Heart right ventricle (tissue), 16 donors: Measurements from ENCODE around the gene ZNF674. TPM values are rescaled to one million over a fixed set of nuclear protein-coding genes. Genes with fewer than 3 reads are reported as not detected.
"Not testable (repeated sequence)": the region's sequence is repeated elsewhere in the genome, so short reads cannot be mapped to it uniquely, and the experiment has no call there.

Source experiments
- ATAC-seq, 8 donors: fragments of 200-7000 bp; cut with Tn5 transposase; one replicate each; pipeline ENCODE4 v1.9.1; 2020; ENCODE audit warnings: mild to moderate bottlenecking in 8 of 8, moderate library complexity in 8 of 8, moderate number of reproducible peaks in 1 of 8
- DNase-seq, 2 donors: peaks; one replicate each; pipeline ENCODE4 v3.0.0-alpha.2; 2020
- H3K27ac ChIP-seq, 10 donors: fragments of 200-600 bp; sonication (generic) in 2 of 10; one replicate each; pipeline versions ENCODE4 v1.5.0 to v1.8.0; 2020 to 2022; ENCODE audit warnings: mild to moderate bottlenecking in 3 of 10
- H3K27me3 ChIP-seq, 7 donors: fragments of 200-600 bp; one replicate each; pipeline ENCODE4 v1.8.0; 2021 to 2022; ENCODE audit warnings: mild to moderate bottlenecking in 2 of 7
- H3K36me3 ChIP-seq, 9 donors: fragments of 200-600 bp; sonication (generic) in 1 of 9; one replicate each; pipeline versions ENCODE4 v1.5.0 to v1.8.0; 2020 to 2022; ENCODE audit warnings: mild to moderate bottlenecking in 2 of 9
- H3K4me1 ChIP-seq, 9 donors: fragments of 200-600 bp; sonication (generic) in 1 of 9; one replicate each; pipeline versions ENCODE4 v1.5.0 to v1.8.0; 2020 to 2022; ENCODE audit warnings: mild to moderate bottlenecking in 4 of 9
- H3K4me3 ChIP-seq, 10 donors: fragments of 200-600 bp; sonication (generic) in 2 of 10; one replicate each; pipeline versions ENCODE4 v1.5.0 to v1.8.0; 2020 to 2022; ENCODE audit warnings: mild to moderate bottlenecking in 7 of 10, moderate library complexity in 2 of 10
- H3K9me3 ChIP-seq, 11 donors: fragments of 200-600 bp in 10 of 11; sonication (generic) in 2 of 11; one replicate each; pipeline versions ENCODE4 v1.5.0 to v1.8.0; 2013 to 2022; ENCODE audit warnings: mild to moderate bottlenecking in 2 of 11, control low read depth in 1 of 11, moderate library complexity in 1 of 11
- WGBS, 2 donors: extraction: QIAGEN DNeasy Blood & Tissue Kit; methylation state at CpG; one replicate each; pipeline ENCODE4 v1.1.7; 2013; ENCODE audit warnings: inconsistent platforms in 1 of 2; 5-methylcytosine and 5-hydroxymethylcytosine counted together
- intact Hi-C, 10 donors: fragments of 100-400 bp; cut with DNase I; formaldehyde crosslinking; loops; one replicate each; pipeline versions ENCODE4 v1.11.1 to v1.14.2; 2022
- polyA plus RNA-seq, 2 donors: library from polyadenylated mRNA; stranded (reverse); fragments of 200-250 nt; gene quantifications; one replicate each; pipeline ENCODE4 v1.2.3, GENCODE V29; 2013
- total RNA-seq, 10 donors: library from RNA; stranded (reverse); fragmentation: NEBNext Ultra II Directional in 3 of 10; extraction: Animal tissue kit (Norgen Biotek cat#: 25700) in 3 of 10; gene quantifications; one replicate each; pipeline versions ENCODE4 v1.2.1 to v1.2.4, GENCODE V29; 2021 to 2023
- TF ChIP-seq, protein P1 (sequence below), 9 donors: fragments of 200-600 bp; sonication (generic) in 2 of 9; IDR thresholded peaks; one replicate each; pipeline versions ENCODE4 v1.5.0 to v1.8.0; 2021 to 2022; ENCODE audit warnings: antibody characterized with exemption in 9 of 9, mild to moderate bottlenecking in 5 of 9, moderate library complexity in 1 of 9
- donor health status: Arrhythmogenic right ventricular cardiomyopathy.
- donor health status: ischemic (EF 13 %, LVEDD 7.1; RV severe dilation, severe dysfunction).
- donor health status: healthy with polysubstance abuse.
- donor health status: DM: no; HTN: yes; CAD: no.
- donor health status: DM: no; HTN: no; CAD: no.
- donor health status: ischemic (EF 25% LVEDD 6.9; RV normal size, moderate dysfunction).
- donor health status: ischemic (EF 25% LVEDD 5.7; RV mildly dilated, moderate dysfunction).
- donor health status: healthy.
- donor health status: DM: yes; HTN: yes; CAD: no.
- donor health status: Ischemic cardiomyopathy.
- donor health status: ischemic (EF 35%, LVEDD 5.7; RV mildly dilated, moderate dysfunction).
- donor health status: nonischemic (EF 11% LVEDD 7.7; RV severe dilation, severe dysfunction).
- donor health status: DM: yes; HTN: yes; CAD: no.
- donor health status: PGD.
- donor health status: ischemic (EF 29% LVEDD 5.4; RV normal size, mild dysfunction).
- donor health status: nonischemic (EF 23%, LVEDD 6.1; RV moderate dilation, normal function).

Gene ZNF674
- total and polyA plus RNA-seq, 12 donors, result 0.91 to 4.3 (median 2.5) TPM

DNA sequence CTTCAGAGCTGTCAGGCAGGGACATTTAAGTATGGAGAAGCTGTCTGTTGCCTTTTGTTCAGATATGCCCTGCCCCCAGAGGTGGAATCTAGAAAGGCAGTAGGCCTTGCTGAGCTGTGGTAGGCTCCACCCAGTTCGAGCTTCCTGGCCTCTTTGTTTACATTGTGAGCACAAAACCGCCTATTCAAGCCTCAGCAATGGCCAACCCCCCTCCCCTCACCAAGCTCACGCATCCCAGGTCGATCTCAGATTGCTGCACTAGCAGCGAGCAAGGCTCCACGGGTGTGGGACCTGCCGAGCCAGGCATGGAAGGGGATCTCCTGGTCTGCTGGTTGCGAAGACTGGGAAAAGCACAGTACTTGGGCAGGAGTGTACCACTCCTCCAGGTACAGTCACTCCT, 59.3 kb downstream of the ZNF674 start:
- peaks cover 0 to 64% (median 4%) of the 10 kb centered on the region in 11 donors for H3K9me3 ChIP-seq
- ATAC-seq (no peak), DNase-seq (no peak)
- WGBS, 2 donors, result 86 to 91% methylated on average over 8 of the region's 8 CpGs
- H3K27ac ChIP-seq, result no peak overlapping the region
- no peaks in the 10 kb centered on the region for H3K4me1 ChIP-seq
- H3K36me3 ChIP-seq, result peaks cover 0 to 11% (median 0%) of the 10 kb centered on the region in 9 donors
- no peak overlapping the region for H3K4me3 ChIP-seq
- intact Hi-C loops, result no loop called here
- TF ChIP-seq, protein P1, sequence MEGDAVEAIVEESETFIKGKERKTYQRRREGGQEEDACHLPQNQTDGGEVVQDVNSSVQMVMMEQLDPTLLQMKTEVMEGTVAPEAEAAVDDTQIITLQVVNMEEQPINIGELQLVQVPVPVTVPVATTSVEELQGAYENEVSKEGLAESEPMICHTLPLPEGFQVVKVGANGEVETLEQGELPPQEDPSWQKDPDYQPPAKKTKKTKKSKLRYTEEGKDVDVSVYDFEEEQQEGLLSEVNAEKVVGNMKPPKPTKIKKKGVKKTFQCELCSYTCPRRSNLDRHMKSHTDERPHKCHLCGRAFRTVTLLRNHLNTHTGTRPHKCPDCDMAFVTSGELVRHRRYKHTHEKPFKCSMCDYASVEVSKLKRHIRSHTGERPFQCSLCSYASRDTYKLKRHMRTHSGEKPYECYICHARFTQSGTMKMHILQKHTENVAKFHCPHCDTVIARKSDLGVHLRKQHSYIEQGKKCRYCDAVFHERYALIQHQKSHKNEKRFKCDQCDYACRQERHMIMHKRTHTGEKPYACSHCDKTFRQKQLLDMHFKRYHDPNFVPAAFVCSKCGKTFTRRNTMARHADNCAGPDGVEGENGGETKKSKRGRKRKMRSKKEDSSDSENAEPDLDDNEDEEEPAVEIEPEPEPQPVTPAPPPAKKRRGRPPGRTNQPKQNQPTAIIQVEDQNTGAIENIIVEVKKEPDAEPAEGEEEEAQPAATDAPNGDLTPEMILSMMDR (IDR thresholded peaks at IDR 0.05), result no peak
- no peaks in the 10 kb centered on the region for H3K27me3 ChIP-seq

DNA sequence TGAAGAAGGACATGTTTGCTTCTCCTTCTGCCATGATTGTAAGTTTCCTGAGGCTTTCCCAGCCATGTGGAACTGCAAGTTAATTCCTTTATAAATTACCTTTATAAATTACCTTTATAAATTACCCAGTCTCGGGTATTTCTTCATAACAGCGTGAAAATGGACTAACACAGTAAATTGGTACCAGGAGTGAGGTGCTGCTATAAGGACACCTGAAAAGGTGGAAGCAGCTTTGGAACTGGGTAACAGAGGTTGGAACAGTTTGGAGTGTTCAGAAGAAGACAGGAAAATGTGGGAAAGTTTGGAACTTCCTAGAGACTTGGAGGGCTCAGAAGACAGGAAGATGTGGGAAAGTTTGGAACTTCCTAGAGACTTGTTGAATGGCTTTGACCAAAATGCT, 66.6 kb downstream of the ZNF674 start:
- H3K4me1 ChIP-seq, intact Hi-C loops, H3K27me3 ChIP-seq, ATAC-seq, DNase-seq, H3K27ac ChIP-seq, H3K4me3 ChIP-seq: not testable (repeated sequence)
- Histone ChIP-seq H3K36me3 (peaks cover 0 to 13% (median 0%) of the 10 kb centered on the region in 9 donors), H3K9me3 (peaks cover 0 to 59% (median 0%) of the 10 kb centered on the region in 11 donors)
- 95 to 98% methylated on average over 2 of the region's 2 CpGs for WGBS, 2 donors

DNA sequence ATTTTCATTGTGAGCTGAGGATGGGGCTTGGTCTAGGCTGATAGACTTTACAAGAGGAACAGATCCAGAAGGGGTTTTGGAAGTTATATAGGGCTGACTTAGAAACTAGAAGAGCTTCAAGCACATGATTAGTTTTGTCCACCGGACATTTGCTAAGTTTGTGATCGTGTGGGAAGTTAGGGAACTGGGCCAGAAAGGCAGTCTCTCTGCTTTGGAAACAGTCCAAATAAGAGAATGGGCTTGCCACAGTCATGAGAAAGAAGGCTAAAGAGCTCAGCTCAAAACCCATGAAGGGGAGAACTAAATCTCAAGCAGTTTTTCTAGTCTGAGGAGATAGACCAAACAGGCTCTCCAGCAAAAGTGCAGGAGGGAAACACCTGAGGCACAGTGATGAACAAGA, 67.8 kb downstream of the ZNF674 start:
- Histone ChIP-seq H3K9me3 (peaks cover 0 to 62% (median 0%) of the 10 kb centered on the region in 11 donors), H3K27ac (no peak overlapping the region), H3K4me1 (peaks cover 0 to 9% (median 0%) of the 10 kb centered on the region in 9 donors), H3K4me3 (no peak overlapping the region), H3K27me3 (no peaks in the 10 kb centered on the region), H3K36me3 (peaks cover 0 to 23% (median 0%) of the 10 kb centered on the region in 9 donors)
- 0 to 2% methylated on average over 2 of the region's 2 CpGs for WGBS, 2 donors
- intact Hi-C loops, result no loop called here
- TF ChIP-seq, protein P1 (IDR thresholded peaks at IDR 0.05), result no peak
- ATAC-seq (peak in 2 of 8 donors; percentile 41 to 47), DNase-seq (peak in 1 of 2 donors; percentile 18)

DNA sequence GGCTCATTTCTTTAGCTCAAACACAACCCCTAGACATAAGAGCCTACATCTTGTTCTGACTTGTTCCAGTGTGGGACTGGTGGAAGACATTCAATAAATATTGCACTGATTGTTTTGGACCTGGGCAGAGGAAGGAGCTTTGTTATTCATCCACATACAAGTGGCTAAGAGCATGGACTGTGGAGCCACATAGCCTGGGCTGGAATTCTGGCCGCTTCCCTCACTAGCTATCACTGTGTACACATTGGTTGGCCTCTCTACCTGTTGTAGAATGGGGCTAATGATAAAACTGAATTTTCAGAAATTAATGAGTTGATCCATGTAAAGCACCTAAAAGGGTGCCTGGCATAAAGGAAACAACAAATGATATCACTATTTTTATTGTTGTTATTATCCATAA, 80.0 kb downstream of the ZNF674 start:
- intact Hi-C loops, result no loop called here

DNA sequence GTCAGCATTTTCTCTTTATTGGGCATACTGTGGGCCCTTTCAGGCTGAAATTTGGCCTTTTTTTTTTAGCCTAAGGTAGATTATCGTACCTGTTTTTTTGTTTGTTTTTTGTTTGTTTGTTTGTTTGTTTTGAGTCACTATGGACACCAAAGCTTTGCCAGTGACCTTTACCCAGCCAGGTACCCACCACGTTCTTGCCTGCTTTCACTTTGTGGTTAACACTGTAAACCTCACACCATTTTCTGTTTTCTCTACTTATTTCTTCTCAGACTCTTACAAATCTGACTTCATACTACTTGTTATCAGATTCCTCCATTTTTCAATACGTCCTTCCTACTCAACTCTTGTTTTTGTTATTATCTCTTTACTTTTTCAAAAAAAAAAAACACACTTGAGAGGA, 81.5 kb downstream of the ZNF674 start:
- ATAC-seq (no peak), DNase-seq (no peak)
- Histone ChIP-seq H3K36me3 (peaks cover 0 to 59% (median 10%) of the 10 kb centered on the region in 9 donors), H3K9me3 (peaks cover 0 to 5% (median 0%) of the 10 kb centered on the region in 11 donors), H3K4me3 (no peak overlapping the region), H3K4me1 (no peaks in the 10 kb centered on the region), H3K27me3 (peaks cover 0 to 3% (median 0%) of the 10 kb centered on the region in 7 donors), H3K27ac (no peak overlapping the region)
- TF ChIP-seq, protein P1 (IDR thresholded peaks at IDR 0.05), result no peak
- intact Hi-C loops, result no loop called here
- 61 to 63% methylated on average over 3 of the region's 3 CpGs for WGBS, 2 donors

More for the DNA sequence above, 80.0 kb downstream of the ZNF674 start:
- Histone ChIP-seq H3K27me3 (peaks cover 0 to 3% (median 0%) of the 10 kb centered on the region in 7 donors), H3K9me3 (peaks cover 0 to 13% (median 0%) of the 10 kb centered on the region in 11 donors), H3K36me3 (peaks cover 0 to 68% (median 10%) of the 10 kb centered on the region in 9 donors), H3K27ac (no peak overlapping the region), H3K4me3 (no peak overlapping the region), H3K4me1 (no peaks in the 10 kb centered on the region)
- TF ChIP-seq, protein P1 (IDR thresholded peaks at IDR 0.05), result no peak
- WGBS, 2 donors, result 92 to 100% methylated on average over 1 of the region's 1 CpG
- ATAC-seq (no peak), DNase-seq (no peak)
